Urothelium cell line (cell line): ENCODE measurements around the gene TBCK.

Source experiments
- DNase-seq: peaks from one replicate; pipeline ENCODE4 v3.0.0; 2011; ENCODE audit warnings: low spot score, mixed read lengths
- FAIRE-seq: peaks from 2 replicates; lab custom pipeline; 2011; peaks lifted over from hg19 to GRCh38; lab: Jason Lieb, UNC

Gene TBCK

GRCh38 chr4:105998171-105999063 is 317.6 kb downstream of the TBCK start:
- DNase-seq (no peak), FAIRE-seq (no peak)

GRCh38 chr4:105996845-105997244 is 319.2 kb downstream of the TBCK start:
- no peak for DNase-seq
- FAIRE-seq = no peak

- DNase-seq = no peak
- FAIRE-seq = no peak
Measured at GRCh38 chr4:105994841-105995501, 321.0 kb downstream of the TBCK start.

- FAIRE-seq (no peak), DNase-seq (no peak)
Measured at GRCh38 chr4:105994061-105994460, 321.9 kb downstream of the TBCK start.

- no peak for DNase-seq
- no peak for FAIRE-seq
Measured at GRCh38 chr4:105992641-105993305, 323.2 kb downstream of the TBCK start.

GRCh38 chr4:105991726-105992125 is 324.3 kb downstream of the TBCK start:
- no peak for DNase-seq
- FAIRE-seq = no peak
